NB4 (cell line): Measurements from ENCODE around the gene HAUS7.

ENCODE experiments used
- CTCF ChIP-seq: IDR thresholded peaks from one replicate; pipeline ENCODE4 v1.5.1; 2012; ENCODE audit warnings: low read depth, low read length
- MAX ChIP-seq: IDR thresholded peaks from 2 replicates; pipeline ENCODE4 v1.6.1; 2011; ENCODE audit warnings: low read depth, low read length
- POLR2A ChIP-seq: IDR thresholded peaks from 2 replicates; pipeline ENCODE4 v1.6.1; 2011; ENCODE audit warnings: mild to moderate bottlenecking; ENCODE audit not compliant: insufficient read length; ENCODE audit errors: extremely low read depth

- no peak for TF ChIP-seq POLR2A
- no peak for TF ChIP-seq CTCF
- no peak for TF ChIP-seq MAX
These were observed 23.8 kb downstream of the HAUS7 start for GRCh38 chrX:153446636-153446936.
